Liver (tissue), 3 donors: ENCODE results near the gene KTN1.

Source experiments
- EGR1 ChIP-seq, 2 donors: IDR thresholded peaks; 2 replicates each; pipeline ENCODE4 v1.6.1; 2016 to 2018; ENCODE audit warnings: antibody characterized with exemption in 2 of 2, low read depth in 2 of 2
- HNF4G ChIP-seq: IDR thresholded peaks from 2 replicates; pipeline ENCODE4 v1.6.1; 2016; ENCODE audit warnings: antibody characterized with exemption
- JUND ChIP-seq, 2 donors: IDR thresholded peaks; 2 replicates each; pipeline ENCODE4 v1.6.1; 2016; ENCODE audit warnings: antibody characterized with exemption in 2 of 2
- NR2F2 ChIP-seq: IDR thresholded peaks from 2 replicates; pipeline ENCODE4 v1.6.1; 2016; ENCODE audit warnings: antibody characterized with exemption
- RAD21 ChIP-seq, 2 donors: IDR thresholded peaks; 2 replicates each; pipeline ENCODE4 v1.6.1; 2016; ENCODE audit warnings: antibody characterized with exemption in 2 of 2, mild to moderate bottlenecking in 2 of 2
- YY1 ChIP-seq: IDR thresholded peaks from 2 replicates; pipeline ENCODE4 v1.6.1; 2016; ENCODE audit warnings: antibody characterized with exemption, mild to moderate bottlenecking
- TF ChIP-seq, protein P1 (sequence below): fragments of 150-350 bp; IDR thresholded peaks from 2 replicates; pipeline ENCODE4 v1.5.1; 2017; ENCODE audit warnings: improper control_type of control experiment, low read depth, low read length; ENCODE audit not compliant: missing input control
- TF ChIP-seq, protein P2 (sequence below): IDR thresholded peaks from 2 replicates; pipeline ENCODE4 v1.6.1; 2016; ENCODE audit warnings: antibody characterized with exemption
- TF ChIP-seq, protein P3 (sequence below): IDR thresholded peaks from 2 replicates; pipeline ENCODE4 v1.6.1; 2016; ENCODE audit warnings: antibody characterized with exemption
- donor health status: healthy.
- donor health status: healthy.

DNA sequence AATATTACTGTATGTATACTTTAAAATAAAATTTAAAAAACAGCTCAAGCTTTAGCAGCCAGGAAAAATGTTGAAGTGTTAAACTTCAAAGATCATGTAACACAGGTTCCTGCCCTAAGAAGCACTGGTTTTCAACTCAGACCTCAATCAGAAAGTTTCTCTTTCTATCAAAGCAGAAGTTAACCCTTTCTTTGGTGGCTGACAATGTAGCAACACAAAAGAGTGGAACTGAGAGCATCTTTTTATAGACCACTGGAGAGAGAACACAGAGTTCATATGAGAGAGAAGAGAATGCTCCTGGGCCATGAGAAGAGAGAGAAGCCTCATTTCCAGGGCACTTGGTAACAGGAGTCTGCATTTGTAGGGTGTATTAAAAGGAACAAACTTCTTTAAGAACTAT, 42.2 kb upstream of the KTN1 start:
- TF ChIP-seq, protein P1, sequence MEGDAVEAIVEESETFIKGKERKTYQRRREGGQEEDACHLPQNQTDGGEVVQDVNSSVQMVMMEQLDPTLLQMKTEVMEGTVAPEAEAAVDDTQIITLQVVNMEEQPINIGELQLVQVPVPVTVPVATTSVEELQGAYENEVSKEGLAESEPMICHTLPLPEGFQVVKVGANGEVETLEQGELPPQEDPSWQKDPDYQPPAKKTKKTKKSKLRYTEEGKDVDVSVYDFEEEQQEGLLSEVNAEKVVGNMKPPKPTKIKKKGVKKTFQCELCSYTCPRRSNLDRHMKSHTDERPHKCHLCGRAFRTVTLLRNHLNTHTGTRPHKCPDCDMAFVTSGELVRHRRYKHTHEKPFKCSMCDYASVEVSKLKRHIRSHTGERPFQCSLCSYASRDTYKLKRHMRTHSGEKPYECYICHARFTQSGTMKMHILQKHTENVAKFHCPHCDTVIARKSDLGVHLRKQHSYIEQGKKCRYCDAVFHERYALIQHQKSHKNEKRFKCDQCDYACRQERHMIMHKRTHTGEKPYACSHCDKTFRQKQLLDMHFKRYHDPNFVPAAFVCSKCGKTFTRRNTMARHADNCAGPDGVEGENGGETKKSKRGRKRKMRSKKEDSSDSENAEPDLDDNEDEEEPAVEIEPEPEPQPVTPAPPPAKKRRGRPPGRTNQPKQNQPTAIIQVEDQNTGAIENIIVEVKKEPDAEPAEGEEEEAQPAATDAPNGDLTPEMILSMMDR, result no peak
- TF ChIP-seq YY1, result no peak
- TF ChIP-seq, protein P2, sequence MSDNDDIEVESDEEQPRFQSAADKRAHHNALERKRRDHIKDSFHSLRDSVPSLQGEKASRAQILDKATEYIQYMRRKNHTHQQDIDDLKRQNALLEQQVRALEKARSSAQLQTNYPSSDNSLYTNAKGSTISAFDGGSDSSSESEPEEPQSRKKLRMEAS, result no peak
- TF ChIP-seq EGR1 (IDR thresholded peaks at IDR 0.05; ENCODE audit: low read depth in 2 of 2), result no peak
- TF ChIP-seq RAD21 (IDR thresholded peaks at IDR 0.05), result no peak
- TF ChIP-seq HNF4G, result no peak
- no peak for TF ChIP-seq NR2F2
- no peak for TF ChIP-seq JUND (IDR thresholded peaks at IDR 0.05)
- TF ChIP-seq, protein P3, sequence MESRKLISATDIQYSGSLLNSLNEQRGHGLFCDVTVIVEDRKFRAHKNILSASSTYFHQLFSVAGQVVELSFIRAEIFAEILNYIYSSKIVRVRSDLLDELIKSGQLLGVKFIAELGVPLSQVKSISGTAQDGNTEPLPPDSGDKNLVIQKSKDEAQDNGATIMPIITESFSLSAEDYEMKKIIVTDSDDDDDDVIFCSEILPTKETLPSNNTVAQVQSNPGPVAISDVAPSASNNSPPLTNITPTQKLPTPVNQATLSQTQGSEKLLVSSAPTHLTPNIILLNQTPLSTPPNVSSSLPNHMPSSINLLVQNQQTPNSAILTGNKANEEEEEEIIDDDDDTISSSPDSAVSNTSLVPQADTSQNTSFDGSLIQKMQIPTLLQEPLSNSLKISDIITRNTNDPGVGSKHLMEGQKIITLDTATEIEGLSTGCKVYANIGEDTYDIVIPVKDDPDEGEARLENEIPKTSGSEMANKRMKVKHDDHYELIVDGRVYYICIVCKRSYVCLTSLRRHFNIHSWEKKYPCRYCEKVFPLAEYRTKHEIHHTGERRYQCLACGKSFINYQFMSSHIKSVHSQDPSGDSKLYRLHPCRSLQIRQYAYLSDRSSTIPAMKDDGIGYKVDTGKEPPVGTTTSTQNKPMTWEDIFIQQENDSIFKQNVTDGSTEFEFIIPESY, result no peak
